GM19324 (cell line): ENCODE measurements around the gene SOBP.

Source experiments
- ATAC-seq: cut with Tn5 transposase; IDR thresholded peaks from one replicate; pipeline ENCODE4 v1.9.1; 2021; ENCODE audit warnings: mild to moderate bottlenecking, moderate library complexity; ENCODE audit not compliant: unreplicated experiment, low FRiP score

SOBP gene

DNA sequence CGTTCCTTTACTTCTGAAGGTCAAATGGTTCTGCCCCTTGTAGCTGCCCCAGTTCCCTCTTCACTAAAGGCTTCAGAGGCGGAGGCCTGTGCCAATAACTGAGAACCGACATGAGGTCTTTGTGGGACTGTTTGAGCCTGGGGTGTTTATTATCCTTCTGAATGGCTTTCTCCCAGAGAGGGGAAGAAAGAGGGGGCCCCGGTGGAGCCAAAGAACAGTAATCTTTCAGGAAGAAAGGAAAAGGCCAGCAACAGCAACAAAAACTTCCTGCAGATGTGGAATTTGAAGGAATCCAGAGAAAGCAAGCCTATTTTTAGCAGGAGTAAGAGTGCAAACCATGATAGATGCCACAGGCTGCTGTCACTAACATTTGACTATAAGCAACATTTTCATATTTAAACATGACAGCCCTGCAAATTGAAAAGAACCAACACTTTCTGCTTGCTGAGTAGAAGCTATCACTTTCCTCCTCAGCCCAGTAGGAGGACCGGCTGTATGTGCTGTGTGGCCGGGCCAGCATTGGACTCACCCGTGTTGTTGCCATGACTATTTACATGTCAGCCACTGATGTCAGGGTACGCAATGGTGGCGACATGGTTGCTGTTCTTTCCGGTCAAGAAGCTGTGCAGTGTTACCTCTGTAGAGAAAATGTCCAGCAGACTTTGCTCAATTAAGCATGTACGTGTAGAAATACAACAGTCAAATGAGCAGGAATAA, 121.3 kb downstream of the SOBP start:
- ATAC-seq: no peak

DNA sequence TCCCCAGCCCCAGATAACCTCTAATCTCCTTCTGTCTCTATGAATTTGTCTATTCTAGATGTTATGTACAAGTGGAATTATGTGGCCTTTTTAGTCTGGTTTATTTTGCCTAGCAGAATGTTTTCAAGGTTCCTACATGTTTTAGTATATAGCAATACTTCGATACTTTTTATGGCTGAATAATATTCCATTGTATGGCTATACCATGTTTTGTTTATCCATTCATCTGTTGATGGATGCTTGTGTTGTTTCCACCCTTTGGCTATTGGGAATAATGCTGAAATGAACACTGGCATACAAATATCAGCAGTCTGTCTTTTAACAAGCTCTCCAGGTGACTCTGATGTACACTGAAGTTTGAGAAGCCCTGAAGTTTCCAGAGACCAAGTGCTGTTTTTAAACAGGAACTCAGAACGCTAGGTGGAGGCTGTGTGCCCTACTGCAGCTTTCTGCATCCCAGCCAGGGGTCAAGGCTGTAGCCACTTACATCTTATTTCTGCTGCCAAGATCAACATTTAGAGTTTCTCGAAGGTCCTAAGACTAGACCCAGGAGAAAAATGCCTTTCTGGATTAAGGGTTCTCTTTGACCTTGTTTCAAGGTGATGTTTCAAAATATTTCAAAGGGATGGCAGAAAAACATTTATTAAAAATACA, 123.0 kb downstream of the SOBP start:
- ATAC-seq: no peak

DNA sequence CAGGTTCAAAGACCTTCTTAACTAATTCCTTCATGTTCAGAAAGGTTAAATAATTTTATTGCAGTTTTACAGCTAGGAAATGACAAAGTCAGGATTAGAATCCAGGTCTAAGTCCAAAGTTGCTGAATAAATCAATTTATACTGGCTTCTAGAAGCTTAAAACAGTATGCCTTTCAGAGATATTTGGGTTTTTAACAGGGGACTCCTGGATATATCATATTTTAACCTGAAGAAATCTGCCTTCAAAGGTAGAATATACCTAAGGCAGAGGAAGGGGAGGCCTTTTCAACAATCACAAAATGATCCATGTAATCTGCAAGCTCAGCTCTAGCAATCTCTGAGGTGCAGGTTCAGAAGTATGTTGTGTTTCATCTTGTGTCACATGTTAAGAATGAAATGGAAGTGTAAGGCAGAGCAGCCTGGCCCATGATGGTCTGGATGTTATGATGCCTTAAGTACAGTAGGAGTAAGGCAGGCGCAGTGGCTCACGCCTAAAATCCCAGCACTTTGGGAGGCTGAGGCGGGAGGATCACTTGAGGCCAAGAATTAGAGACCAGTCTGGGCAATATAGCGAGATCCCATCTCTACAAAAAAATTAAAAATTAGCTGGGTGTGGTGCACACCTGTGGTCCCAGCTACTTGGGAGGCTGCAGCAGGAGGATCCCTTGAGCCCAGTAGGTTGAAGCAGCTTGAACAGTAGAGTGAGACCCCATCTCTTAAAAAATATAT, 123.9 kb downstream of the SOBP start:
- ATAC-seq: no peak

DNA sequence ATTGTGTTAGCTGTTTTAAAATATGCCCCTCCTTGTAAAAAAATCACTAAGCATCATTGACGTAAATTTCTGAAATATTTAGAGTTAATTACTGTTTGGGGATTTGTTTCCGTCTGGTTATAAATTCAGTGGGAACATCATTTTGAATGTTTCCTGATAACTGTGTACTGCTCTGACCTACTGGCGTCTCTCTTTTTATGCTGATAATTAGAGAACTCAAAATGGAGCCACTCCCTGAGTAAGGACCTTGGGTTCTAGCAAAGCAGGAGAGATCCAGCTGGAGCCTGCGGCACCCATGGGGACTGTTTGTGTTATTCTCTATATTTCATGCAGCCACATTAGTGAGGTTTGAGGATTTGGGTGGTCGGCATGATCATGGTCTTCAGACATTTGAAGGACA, 124.9 kb downstream of the SOBP start:
- ATAC-seq: no peak

DNA sequence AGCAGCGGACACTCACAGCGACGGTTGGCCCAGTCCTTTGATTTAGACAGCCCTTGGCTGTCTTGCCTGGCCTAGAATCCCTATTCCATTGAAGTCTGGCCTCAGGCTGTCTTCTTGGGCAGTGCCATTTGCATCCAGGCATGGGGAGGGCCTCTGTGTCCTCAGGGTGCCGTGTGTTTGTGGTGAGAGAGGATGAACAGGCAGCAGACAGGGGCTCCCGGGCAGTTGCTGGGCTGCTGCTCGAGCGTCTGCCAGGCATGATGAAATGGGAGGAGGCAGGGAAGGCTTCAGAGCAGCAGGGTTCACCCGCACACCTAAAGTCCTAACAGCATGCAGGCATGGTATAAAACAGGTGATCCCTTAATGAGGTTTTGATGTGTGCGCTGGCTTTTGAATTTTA, 126.9 kb downstream of the SOBP start:
- ATAC-seq: no peak

DNA sequence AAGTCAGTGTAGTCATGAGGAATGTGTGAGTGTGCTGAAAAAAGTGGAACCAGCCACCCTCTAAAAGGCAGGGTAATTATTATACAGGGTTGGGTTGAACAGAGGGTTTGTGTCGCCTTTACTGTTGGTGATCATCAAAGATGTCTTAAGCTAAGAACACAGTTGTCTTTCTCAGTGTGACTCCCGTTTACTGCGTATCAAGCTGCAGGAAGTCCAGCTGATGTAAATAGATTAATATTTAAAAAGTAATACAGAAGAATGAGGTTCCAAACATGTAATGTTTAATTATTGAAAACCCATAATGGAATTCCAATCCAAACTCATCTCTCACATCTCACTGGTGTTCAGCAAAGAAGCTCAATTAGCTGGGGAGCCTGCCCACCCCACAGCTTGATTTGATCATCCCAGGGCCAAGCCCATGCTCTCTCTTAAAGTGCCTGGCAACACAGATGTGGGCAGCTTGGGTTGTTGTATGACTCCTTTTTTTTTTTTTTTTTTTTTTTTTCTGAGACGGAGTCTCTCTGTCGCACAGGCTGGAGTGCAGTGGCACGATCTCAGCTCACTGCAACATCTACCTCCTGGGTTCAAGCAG, 127.5 kb downstream of the SOBP start:
- ATAC-seq: no peak

DNA sequence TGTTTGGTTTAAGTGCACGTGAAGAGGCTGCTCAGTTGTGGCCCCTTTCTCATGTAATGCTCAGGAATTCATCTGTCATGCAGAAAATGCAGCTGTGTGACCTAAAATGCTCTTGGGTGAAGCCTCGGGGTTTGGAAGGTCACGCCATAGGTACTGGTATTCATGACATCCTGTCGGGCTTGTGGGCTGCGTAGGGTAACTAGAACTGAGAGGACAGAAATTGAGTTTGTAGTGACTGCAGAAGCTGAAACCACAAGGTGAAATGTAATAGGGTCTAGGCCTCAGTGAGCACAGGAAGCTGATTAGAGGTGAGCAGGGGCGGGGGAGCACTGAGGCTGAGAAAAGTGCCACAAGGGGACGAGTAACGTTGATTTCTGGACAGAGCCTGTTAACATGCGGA, 128.8 kb downstream of the SOBP start:
- ATAC-seq: peak; percentile 88

DNA sequence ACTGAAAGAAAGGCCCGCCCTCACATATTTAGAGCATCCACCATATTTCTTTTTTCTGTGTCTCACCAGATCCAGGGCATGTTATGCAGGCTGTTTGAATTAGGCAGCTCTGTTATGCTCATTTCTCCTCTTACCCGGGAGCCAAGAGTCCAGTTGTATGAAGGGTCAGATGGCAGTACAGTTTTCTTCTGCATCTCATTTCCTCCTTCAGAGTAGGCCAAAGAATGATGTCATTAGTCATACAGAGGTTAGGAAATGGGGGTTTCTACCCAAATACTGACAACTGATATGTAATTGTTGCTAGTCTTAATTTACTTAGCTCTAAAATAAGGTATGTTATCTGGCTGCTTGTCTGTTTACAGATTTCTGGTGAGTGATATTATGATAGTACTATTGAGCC, 130.8 kb downstream of the SOBP start:
- no peak for ATAC-seq

DNA sequence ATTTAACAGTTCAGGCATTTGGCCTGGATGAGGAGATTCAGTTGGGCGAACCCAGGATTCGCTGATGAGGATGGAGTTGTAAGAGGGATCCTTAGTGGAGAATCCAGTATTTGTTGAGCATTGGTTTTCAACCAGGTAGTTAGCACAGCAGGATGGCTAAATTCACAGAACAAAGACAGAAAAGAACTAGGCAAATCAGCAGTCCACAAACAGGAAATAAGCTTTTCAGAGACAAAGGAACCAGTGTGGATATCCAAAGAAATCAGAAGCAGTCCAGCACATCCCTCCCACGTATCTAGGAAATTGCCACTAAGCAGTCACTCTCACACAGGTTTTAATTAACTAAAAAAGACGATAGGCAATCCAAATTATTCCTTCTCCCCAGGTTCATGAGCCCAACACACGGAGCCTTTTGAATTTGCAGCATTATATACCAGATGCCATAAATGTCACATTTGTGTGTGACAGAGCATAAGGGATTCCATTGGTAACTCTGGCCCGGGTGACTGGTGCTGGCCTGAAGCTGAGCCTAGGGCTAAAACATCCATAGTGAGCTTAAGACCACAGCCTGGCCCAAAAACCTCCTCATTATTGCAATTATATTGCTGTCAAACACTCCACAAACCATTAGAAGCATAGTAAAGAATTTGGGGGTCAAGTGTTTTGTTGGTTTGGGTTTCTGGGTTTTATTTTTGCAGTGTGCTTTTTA, 131.5 kb downstream of the SOBP start:
- no peak for ATAC-seq

DNA sequence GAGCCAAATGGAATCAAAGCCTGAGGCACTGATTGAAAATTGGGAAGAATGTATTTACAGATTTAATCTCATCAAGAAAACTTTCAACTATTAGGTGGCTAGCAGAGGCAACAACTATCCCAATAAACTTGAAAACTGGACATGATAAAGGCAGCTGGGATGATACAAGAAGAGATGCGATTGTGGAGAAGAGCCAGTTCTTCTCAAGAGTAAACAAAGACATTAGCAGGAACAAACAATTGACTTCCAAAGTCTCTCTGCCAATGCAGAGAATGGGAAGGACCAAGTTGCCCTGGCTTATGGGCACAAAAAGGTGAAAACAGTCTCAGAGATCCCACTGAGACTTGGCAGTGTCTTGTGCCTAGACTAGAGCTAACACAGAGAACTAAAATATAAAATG, 132.4 kb downstream of the SOBP start:
- ATAC-seq: no peak

DNA sequence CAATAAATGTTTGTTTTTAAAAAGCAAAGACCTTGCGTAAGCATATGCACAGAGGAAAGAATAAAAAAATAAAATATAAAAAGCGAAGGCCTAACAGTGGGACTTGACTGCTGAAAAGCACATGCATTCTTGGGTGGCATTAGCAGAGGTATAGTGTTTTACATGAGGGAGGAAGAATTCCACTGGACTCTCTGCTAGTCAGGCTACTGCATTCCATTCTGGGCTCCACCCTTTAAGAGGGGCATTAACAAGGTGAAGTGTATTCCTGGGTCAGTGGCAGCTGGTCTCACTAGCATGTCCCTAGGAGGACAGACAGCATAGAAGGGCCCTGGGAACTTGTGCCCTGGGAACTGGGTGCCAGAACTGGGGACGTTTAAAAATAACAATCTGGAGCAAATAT, 134.1 kb downstream of the SOBP start:
- ATAC-seq: no peak

DNA sequence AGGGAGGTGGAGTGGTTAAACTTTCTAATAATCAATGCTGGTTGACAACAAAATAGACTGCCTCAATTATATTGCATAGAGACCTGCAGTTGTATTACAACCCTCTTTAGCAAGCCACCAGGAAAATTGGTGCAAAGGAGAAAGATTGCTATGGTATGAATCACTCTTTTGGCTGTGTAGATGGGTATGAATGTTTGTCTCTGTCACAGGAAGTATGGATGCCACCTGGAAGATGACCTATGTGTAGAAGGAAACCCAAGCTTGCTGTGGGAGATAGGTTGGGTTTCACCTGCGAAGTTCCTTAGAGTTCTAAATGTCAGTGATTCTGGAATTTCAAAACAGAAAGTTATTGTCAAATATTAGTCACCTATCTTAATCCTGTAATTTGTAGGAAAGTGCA, 134.6 kb downstream of the SOBP start:
- no peak for ATAC-seq

DNA sequence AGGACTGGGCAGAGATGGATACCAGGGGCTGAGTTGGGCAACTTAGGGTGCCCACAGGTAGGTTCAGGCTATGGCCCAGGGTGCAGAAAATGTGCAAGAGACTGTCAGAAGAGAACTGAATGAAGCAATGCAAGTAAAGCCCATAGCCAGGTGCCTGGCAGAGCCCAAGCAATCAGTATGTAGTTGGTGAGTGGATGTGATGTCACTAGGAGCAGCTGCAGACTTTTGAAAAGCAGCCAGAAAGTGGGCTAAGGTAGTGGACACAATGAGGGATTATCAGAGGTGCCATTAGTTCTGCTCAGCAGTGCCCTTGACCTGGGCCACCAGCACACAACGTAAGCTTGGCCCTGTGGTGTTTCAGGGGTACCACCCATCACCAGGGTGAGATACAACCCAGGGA, 135.3 kb downstream of the SOBP start:
- no peak for ATAC-seq

DNA sequence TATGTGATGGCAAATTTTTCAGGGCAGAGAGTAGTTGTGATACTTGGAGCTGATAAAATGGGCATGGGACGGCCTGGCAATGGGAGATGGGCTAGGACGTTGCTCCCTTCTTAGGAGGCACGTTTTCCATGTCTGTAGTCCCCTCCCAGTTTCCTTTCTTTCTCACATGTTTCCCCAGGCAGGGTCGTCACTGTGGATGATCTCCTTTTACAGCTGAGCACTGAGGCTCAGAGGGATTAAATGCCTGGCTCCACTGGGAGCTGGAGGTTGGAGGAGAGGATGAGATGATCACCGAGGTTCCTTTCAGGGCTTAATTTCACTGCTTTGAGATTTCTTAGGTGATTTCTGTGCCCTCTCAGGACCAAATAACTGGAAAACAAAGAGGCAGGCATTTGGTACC, 136.7 kb downstream of the SOBP start:
- no peak for ATAC-seq

DNA sequence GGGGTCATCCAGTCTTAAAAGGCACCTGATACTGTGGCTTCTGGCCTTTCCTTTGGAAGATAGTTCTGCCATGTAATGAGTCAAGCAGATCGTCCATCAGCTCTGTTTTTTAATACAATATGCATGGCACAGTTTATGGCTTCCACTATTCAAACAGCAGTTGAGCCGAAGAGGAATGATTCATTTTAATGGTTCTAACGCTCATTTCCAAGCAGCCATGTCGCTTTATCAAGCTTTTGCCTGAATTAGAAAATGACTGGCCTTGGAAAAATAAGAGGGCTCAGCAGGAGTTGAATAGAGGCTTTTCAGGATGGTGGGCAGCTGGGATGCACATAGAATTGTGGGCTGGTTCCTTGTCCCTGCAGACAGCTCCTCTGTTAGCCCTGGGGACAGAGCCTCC, 138.1 kb downstream of the SOBP start:
- no peak for ATAC-seq

DNA sequence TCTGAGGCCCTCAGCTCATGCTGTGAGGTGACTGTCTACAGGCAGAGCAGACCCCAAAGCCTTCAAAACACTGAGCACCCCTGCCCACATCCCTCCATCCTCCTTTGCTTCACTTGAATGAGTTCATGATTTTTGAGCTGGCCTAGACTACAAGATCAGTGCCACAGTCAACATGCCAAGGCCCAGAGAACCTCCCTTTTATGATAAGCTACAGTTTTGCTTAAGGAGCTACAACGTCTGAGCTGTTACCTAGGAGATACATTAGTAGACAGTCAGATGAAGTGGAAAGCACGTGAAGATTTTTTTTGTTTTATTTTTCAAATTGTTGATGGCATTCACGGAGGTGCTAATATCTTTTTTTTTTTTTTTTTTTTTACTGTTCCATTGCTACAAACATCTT, 139.0 kb downstream of the SOBP start:
- ATAC-seq: no peak

DNA sequence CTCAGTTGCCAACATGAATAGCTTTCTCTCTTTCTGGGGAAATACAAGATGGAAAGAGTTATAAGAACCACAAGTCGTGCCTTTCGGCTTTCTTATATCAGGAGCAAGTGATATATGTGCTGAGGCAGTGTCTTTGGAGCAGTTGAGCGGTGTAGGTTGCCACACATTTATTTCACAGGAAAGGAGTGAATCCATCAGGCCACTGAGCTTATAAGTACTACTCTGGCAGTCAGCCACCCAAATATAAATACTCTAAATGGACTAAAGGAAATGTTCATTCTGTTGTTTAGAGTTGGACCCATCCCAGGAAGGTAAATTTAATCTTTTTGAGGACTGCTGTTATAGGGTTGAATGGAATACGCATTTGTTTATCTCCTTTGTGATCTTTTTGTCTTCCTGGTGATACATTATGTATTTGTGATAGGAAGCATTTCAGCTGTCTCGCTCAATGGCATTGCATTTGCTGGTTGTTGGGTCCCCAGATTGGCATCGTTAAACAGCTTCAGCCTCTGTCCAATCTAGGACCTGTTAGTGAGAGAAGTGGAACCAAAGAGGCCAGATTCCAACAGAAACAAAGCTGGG, 139.7 kb downstream of the SOBP start:
- ATAC-seq: no peak

DNA sequence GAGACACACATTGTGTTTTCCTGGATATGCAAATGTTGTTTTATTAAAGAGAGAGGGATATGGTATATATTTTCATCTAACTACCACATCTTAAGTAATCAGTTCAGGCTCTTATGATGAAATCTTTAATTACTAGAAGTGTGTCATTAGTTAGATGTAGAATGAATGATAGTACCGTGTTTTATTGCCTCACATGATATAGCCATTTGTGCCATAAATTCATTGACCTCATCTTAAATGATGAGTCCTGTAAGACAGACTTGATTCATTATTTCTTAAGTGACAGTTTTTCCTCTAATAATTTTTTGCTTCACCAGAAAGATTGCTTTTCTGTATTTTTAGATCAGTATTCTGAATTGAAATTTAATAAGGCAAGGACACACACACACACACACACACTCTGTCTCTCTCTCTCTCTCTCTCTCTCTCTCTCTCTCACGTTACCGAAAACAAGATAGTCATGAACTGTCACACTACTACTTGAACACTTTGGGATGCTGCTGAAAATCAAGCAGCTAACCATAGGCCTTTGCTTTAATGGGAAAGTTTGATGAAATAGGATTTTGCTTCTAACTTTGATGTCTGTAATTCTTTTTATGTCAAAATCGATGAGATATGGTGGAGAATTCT, 140.5 kb downstream of the SOBP start:
- no peak for ATAC-seq

DNA sequence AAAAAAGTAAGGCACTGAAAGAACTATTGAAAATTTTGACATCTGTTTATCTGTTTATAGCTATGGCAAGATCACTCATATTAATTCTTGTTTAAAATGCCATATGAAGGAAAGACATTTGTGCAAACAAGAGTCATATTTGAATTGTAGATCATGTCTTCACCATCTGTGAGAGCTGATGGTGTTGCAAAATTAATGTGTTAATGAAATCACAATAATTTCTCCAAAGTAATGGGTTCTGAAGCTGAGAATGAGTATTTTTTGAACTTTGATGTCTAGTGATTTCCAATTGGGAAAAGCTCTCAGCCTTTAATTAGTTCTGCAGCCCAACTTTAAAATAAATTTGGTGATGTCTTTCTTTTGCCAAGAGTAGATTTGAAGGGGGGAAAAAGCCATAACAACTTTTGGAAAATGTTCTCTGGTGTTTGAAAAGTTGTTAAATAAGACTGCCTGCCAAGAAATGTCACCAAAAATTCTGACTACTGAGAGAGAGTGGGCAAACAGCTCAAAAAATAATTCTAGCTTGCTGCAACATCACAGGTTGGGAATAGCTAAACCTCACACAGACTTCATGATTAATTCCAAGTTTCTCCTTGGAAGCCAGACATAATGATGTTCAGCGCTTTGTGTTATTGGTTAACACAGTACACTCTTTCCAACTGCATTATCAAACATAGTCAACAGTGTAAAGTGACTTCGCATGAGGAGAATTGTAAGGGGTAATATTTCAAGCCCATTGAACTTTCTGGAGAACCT, 142.6 kb downstream of the SOBP start:
- no peak for ATAC-seq
